Cardiac muscle cell (in vitro differentiated cells and primary cell): ENCODE measurements around the gene GORAB. TPM values are rescaled to one million over a fixed set of nuclear protein-coding genes. Genes with fewer than 3 reads are reported as not detected.

Source experiments
- DNase-seq, 2 donors: peaks; one replicate each; pipeline versions ENCODE4 v3.0.0 to v3.0.0-alpha.2; 2010 to 2017; ENCODE audit warnings: low read depth in 1 of 2, low spot score in 1 of 2
- H3K27ac ChIP-seq: fragments of 200-600 bp; sonication (generic); 2 replicates; pipeline ENCODE4 v1.5.1; 2016
- H3K27me3 ChIP-seq: fragments of 200-600 bp; sonication (generic); 2 replicates; pipeline ENCODE4 v1.6.0; 2016; ENCODE audit warnings: control low read depth
- H3K36me3 ChIP-seq: fragments of 200-600 bp; sonication (generic); 2 replicates; pipeline ENCODE4 v1.5.1; 2016; ENCODE audit warnings: control low read depth
- H3K4me1 ChIP-seq: fragments of 200-600 bp; sonication (generic); 2 replicates; pipeline ENCODE4 v1.8.1; 2017; ENCODE audit warnings: low read depth, mild to moderate bottlenecking, mixed run types
- H3K4me3 ChIP-seq: fragments of 200-600 bp; sonication (generic); 2 replicates; pipeline ENCODE4 v1.5.1; 2016; ENCODE audit warnings: mild to moderate bottlenecking
- H3K9me3 ChIP-seq: fragments of 200-600 bp; sonication (generic); 2 replicates; pipeline ENCODE4 v1.5.1; 2017; ENCODE audit warnings: low read depth, mild to moderate bottlenecking, control low read depth
- polyA plus RNA-seq: library from polyadenylated mRNA; unstranded; fragments of >200 nt; fragmentation: Nextera tagmentation; extraction: Ambion mirVana; gene quantifications from 2 replicates; pipeline ENCODE4 v1.2.1, GENCODE V29; 2016
- total RNA-seq: library from RNA; depleted of rRNA; stranded (reverse); fragments of >200 nt; gene quantifications from 2 replicates; pipeline ENCODE4 v1.2.3, GENCODE V29; 2016
- TF ChIP-seq, protein P1 (sequence below): IDR thresholded peaks from 2 replicates; pipeline ENCODE4 v1.5.1; 2012; ENCODE audit warnings: low read depth, mild to moderate bottlenecking, low read length

GORAB gene
- total and polyA plus RNA-seq, 2 experiments from 2014 or later, result 8.5 to 10.1 TPM

DNA sequence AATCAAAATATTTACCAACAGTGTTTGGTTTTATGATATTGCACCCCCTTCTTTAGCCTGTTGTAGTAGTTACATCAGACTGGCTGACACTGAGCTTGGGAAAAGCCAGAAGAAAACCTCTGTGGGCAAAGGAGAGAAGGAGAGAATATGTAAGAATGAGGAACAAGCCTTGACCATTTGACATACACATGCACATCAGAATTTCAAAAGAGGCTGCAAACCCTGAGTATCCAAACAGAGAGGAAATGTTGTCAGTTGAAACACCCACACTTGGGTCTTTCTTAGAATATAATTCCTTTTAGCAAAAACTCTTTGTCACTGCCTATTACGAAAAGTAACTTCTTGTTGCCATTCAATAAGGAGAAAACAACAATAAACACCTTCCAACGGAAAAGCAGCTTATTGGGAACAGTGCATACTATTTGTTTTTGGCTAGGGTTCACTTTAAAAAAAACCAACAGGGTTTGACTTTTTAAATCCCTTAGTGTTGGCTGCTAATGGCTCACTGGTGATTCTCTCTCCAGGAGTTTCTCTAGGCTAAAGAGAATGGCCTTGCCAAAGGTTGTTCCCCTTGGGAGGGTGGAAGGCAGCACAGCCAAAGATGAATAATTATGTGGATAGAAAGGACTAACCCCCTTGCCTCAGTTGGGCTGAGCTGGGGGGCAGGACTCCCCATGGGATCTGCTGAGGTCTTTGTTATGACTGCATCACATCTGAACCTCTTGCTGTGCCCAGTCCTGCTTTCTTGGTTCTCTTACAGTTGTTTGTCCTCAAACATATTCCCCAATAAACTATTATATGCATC, 48.9 kb downstream of the GORAB start:
- Histone ChIP-seq H3K27ac (no peak overlapping the region), H3K9me3 (no peaks in the 10 kb centered on the region), H3K4me3 (no peak overlapping the region), H3K27me3 (no peaks in the 10 kb centered on the region), H3K4me1 (no peaks in the 10 kb centered on the region), H3K36me3 (no peaks in the 10 kb centered on the region)
- DNase-seq, result no peak
- TF ChIP-seq, protein P1, sequence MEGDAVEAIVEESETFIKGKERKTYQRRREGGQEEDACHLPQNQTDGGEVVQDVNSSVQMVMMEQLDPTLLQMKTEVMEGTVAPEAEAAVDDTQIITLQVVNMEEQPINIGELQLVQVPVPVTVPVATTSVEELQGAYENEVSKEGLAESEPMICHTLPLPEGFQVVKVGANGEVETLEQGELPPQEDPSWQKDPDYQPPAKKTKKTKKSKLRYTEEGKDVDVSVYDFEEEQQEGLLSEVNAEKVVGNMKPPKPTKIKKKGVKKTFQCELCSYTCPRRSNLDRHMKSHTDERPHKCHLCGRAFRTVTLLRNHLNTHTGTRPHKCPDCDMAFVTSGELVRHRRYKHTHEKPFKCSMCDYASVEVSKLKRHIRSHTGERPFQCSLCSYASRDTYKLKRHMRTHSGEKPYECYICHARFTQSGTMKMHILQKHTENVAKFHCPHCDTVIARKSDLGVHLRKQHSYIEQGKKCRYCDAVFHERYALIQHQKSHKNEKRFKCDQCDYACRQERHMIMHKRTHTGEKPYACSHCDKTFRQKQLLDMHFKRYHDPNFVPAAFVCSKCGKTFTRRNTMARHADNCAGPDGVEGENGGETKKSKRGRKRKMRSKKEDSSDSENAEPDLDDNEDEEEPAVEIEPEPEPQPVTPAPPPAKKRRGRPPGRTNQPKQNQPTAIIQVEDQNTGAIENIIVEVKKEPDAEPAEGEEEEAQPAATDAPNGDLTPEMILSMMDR, result no peak

DNA sequence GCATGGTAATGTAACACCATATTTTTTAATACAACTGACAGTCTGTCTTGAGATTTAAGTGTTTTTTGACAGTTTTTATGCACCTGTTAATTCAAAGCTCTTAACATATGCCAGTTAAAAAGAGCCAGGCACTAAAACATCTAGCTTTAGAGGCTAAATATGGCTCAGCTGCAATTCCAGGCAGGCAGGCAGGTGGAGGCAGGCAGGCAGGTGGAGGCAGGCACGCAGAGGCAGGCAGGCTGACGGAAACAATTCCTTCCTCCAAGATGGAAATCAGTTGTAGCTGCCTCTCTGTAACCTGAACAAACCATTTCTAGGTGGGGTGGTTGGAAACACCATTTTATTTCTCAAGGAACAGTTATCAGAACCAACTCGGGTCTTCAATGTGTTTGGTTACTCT, 51.2 kb downstream of the GORAB start:
- DNase-seq, result no peak
- H3K27me3 ChIP-seq, result peaks cover 6% of the 10 kb centered on the region
- TF ChIP-seq, protein P1, result no peak
- no peaks in the 10 kb centered on the region for H3K36me3 ChIP-seq
- H3K4me3 ChIP-seq, result no peak overlapping the region
- no peaks in the 10 kb centered on the region for H3K9me3 ChIP-seq
- H3K4me1 ChIP-seq, result no peaks in the 10 kb centered on the region
- no peak overlapping the region for H3K27ac ChIP-seq

DNA sequence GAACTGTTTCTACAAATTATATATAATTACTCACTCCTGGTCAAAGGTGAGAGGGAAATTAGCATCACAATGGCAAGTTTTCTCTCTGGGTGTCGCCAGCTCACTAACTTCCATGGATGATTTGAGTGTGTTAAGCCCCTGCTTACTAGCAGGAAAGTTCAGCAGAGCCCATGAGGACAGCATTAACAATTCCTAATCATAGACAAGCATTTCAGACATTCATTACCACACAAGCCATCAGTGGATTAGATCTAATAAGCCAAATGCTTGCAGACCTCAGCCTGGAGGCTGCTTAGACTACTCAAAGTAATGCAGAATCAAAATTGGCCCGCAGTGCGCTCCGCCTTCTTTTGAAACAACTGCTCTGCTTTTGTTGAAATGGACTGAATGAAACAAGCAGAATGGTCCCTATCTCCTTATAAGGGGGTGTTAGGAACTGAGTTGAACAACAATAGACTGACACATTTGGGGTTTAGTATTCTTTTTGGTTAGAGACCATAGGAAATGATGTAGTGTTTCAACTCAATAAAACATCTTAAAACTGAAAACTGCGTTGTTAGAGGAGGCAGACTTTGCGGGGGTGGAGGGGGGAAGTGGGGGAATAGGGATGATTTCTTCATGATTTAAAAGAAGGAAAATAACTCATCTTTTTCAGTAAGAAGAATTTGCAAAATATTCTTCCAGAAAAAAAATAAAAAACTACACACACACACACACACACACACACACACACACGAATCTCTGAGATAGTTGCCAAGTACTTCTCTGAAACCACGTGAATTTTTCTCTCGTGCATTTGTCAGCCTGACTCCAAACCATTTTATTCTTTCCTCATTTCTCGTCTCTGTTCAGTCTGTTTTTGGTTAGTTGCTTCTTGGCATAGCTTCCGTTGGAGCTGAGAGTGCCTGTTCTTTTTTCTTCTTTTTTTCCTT, 54.6 kb downstream of the GORAB start:
- H3K27me3 ChIP-seq, result peaks cover 6% of the 10 kb centered on the region
- peak in 1 of 2 donors; percentile 80 for DNase-seq
- TF ChIP-seq, protein P1, result no peak
- no peak overlapping the region for H3K27ac ChIP-seq
- no peaks in the 10 kb centered on the region for H3K36me3 ChIP-seq
- no peaks in the 10 kb centered on the region for H3K9me3 ChIP-seq
- H3K4me3 ChIP-seq, result no peak overlapping the region
- H3K4me1 ChIP-seq, result no peaks in the 10 kb centered on the region

DNA sequence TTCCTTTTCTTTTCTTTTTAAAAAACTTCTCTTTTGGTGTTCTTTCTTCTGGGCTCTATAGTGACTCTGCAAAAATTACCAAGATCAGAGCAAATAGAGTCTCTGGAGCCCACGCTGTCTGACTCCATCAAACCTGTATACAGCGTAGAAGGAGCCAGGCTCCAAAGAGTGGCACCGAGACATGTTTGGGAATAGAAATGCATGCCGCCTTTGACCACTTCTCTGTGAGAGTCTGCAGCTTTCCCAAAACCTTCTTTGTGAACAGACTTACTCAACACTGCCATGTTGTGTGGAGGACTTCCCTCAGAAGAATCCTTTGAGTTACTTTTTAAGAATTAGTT, 55.3 kb downstream of the GORAB start:
- H3K27ac ChIP-seq, result no peak overlapping the region
- TF ChIP-seq, protein P1, result no peak

DNA sequence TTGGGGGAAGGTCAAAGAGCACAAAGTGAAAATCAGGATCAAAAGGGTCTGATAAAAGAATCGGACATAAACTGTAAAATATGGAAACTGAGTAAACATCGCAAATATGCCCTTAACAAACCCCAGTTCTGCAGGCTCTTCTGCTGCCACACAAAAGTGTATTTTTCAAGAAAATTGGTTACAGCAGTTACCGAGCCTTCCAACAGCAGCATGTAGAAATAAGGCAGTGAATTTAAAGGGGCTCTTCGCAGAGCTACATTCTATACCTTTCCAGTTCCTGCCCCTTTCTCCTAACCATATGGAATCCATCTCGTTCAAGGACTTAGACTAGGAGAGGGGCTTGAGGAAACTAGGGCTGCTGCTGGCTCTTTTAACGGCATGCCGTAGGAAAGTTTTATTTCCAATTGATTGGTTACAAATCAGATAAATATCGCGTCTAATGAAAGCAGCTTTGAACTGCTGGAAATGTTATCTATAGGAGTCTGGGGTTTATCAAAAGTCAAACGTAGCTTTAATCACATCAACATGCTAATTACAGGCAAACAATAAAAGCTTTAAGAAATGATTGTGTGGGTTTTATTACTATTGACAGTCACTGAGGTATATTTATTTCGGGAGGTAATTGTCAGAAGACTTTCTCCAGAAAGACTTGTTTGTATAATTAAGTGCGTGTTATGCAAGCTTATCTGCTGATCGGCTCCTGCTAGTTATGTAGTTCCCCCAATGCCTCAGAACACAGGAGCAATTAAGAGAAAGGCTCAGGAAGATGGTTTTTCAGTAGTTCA, 59.1 kb downstream of the GORAB start:
- TF ChIP-seq, protein P1, result no peak
- no peak overlapping the region for H3K27ac ChIP-seq
- H3K4me3 ChIP-seq, result no peak overlapping the region
- no peak for DNase-seq
- H3K27me3 ChIP-seq, result peaks cover 6% of the 10 kb centered on the region
- no peaks in the 10 kb centered on the region for H3K9me3 ChIP-seq
- H3K36me3 ChIP-seq, result no peaks in the 10 kb centered on the region
- H3K4me1 ChIP-seq, result no peaks in the 10 kb centered on the region

More for the DNA sequence above, 55.3 kb downstream of the GORAB start:
- Histone ChIP-seq H3K36me3 (no peaks in the 10 kb centered on the region), H3K4me1 (no peaks in the 10 kb centered on the region), H3K27me3 (peaks cover 6% of the 10 kb centered on the region), H3K9me3 (no peaks in the 10 kb centered on the region), H3K4me3 (no peak overlapping the region)
- DNase-seq, result no peak
